ENCODE measurements around the gene TMEM45A. TPM values are rescaled to one million over a fixed set of nuclear protein-coding genes. Genes with fewer than 3 reads are reported as not detected.

TMEM45A gene
- polyA plus RNA-seq, 1 of the 3 experiments (the other 2 are of a cell fraction) = 6.4 TPM

- no peak for TF ChIP-seq EZH2phosphoT487 (IDR thresholded peaks at IDR 0.05; ENCODE audit: borderline replicate concordance, low read depth)
- TF ChIP-seq RCOR1 (IDR thresholded peaks at IDR 0.05; ENCODE audit: low read length) = no peak
Observed at GRCh38 chr3:100516232-100516631, 23.8 kb downstream of the TMEM45A start (continued).

GRCh38 chr3:100516838-100517237 lies 24.4 kb downstream of the TMEM45A start:
- no peak overlapping the region for H2AFZ ChIP-seq (ENCODE audit: low read depth)
- no peak overlapping the region for H3K4me2 ChIP-seq
- no peak overlapping the region for H3K9ac ChIP-seq
- H3K4me1 ChIP-seq (ENCODE audit: control insufficient read depth in 1 of 2, insufficient read depth in 2 of 2, low read depth in 1 of 2, low read length in 1 of 2) = peaks cover 0 to 2% of the 10 kb centered on the region in 2 experiments; a peak in 1 of 4 replicates
- no peaks in the 10 kb centered on the region for H3K9me2 ChIP-seq
- 61% methylated on average over 4 of the region's 4 CpGs for WGBS (ENCODE audit: low lambda C conversion rate)
- TF ChIP-seq USF2 (IDR thresholded peaks at IDR 0.05; ENCODE audit: borderline replicate concordance, low read depth, low read length) (no peak), JUND (IDR thresholded peaks at IDR 0.05) (0 out of 2 replicates have a peak, but pooled peaks have one; percentile 18), MAX (IDR thresholded peaks at IDR 0.05; ENCODE audit: low read depth) (no peak), TCF12 (IDR thresholded peaks at IDR 0.05) (peak; percentile 84), RAD21 (IDR thresholded peaks at IDR 0.05; ENCODE audit: low read length) (no peak), GATA2 (CRISPR knock-in tag; IDR thresholded peaks at IDR 0.05) (no peak), ELF1 (IDR thresholded peaks at IDR 0.05) (no peak), FOSL2 (IDR thresholded peaks at IDR 0.05; ENCODE audit: borderline replicate concordance, low read depth) (peak; percentile 21; the same call in 1 of the 2 replicates), TAF1 (IDR thresholded peaks at IDR 0.05; ENCODE audit: borderline replicate concordance, low read depth, low read length) (no peak), EP300 (IDR thresholded peaks at IDR 0.05; ENCODE audit: borderline replicate concordance in 1 of 2, low read depth in 1 of 2, low read length in 1 of 2) (peak in 1 of 2 experiments; percentile 16; a peak in 1 of 4 replicates), NFIC (IDR thresholded peaks at IDR 0.05; ENCODE audit: borderline replicate concordance) (peak; percentile 67; the same call in 1 of the 2 replicates), PBX3 (IDR thresholded peaks at IDR 0.05) (0 out of 2 replicates have a peak, but pooled peaks have one; percentile 23)
- no peaks in the 10 kb centered on the region for H3K36me3 ChIP-seq (replicated peaks in 1 of 2; ENCODE audit: control insufficient read depth in 1 of 2, insufficient read depth in 2 of 2, low read length in 1 of 2)
- DNase-seq = no peak
- H3K27ac ChIP-seq (ENCODE audit: low read depth in 2 of 2, low read length in 1 of 2) = peak overlapping the region; percentile 50 to 61; a peak in 2 of 4 replicates
- H3K79me2 ChIP-seq (ENCODE audit: insufficient read depth) = no peaks in the 10 kb centered on the region
- no peaks in the 10 kb centered on the region for H4K20me1 ChIP-seq (ENCODE audit: insufficient read depth)
- H3K4me3 ChIP-seq (ENCODE audit: low read depth in 2 of 2, low read length in 1 of 2) = no peak overlapping the region
- H3K9me3 ChIP-seq = no peaks in the 10 kb centered on the region
- no peaks in the 10 kb centered on the region for H3K27me3 ChIP-seq (ENCODE audit: insufficient read depth)
- ChIA-PET POLR2A (no interaction called here), CTCF (no interaction called here)
- no peaks in the 10 kb centered on the region for H3F3A ChIP-seq (replicated peaks; ENCODE audit: insufficient read depth)

- no peak overlapping the region for H3K9ac ChIP-seq
- POLR2A ChIA-PET = no interaction called here
- no peaks in the 10 kb centered on the region for H4K20me1 ChIP-seq (ENCODE audit: insufficient read depth)
- TF ChIP-seq TAF1 (IDR thresholded peaks at IDR 0.05; ENCODE audit: borderline replicate concordance, low read depth, low read length) (no peak), PBX3 (IDR thresholded peaks at IDR 0.05) (no peak), TEAD4 (IDR thresholded peaks at IDR 0.05; ENCODE audit: borderline replicate concordance, insufficient read depth) (no peak), JUND (IDR thresholded peaks at IDR 0.05) (no peak), ELF1 (IDR thresholded peaks at IDR 0.05) (no peak), USF2 (IDR thresholded peaks at IDR 0.05; ENCODE audit: borderline replicate concordance, low read depth, low read length) (no peak), SIN3A (IDR thresholded peaks at IDR 0.05; ENCODE audit: borderline replicate concordance, low read depth, low read length) (no peak), RFX5 (IDR thresholded peaks at IDR 0.05; ENCODE audit: low read length) (no peak), CTCF (IDR thresholded peaks at IDR 0.05) (no peak), FOSL2 (IDR thresholded peaks at IDR 0.05; ENCODE audit: borderline replicate concordance, low read depth) (no peak), FOXJ3 (CRISPR knock-in tag; IDR thresholded peaks at IDR 0.05) (no peak), NFIC (IDR thresholded peaks at IDR 0.05; ENCODE audit: borderline replicate concordance) (no peak)
Observed at GRCh38 chr3:100517276-100517675, 24.9 kb downstream of the TMEM45A start.

More at GRCh38 chr3:100517276-100517675, 24.9 kb downstream of the TMEM45A start:
- CTCF ChIA-PET = no interaction called here
- H3K9me2 ChIP-seq = no peaks in the 10 kb centered on the region
- no peaks in the 10 kb centered on the region for H3K27me3 ChIP-seq (ENCODE audit: insufficient read depth)
- no peak overlapping the region for H3K4me3 ChIP-seq (ENCODE audit: low read depth in 2 of 2, low read length in 1 of 2)
- WGBS (ENCODE audit: low lambda C conversion rate) = 88% methylated on average over 6 of the region's 6 CpGs
- no peaks in the 10 kb centered on the region for H3K9me3 ChIP-seq
- H3K79me2 ChIP-seq (ENCODE audit: insufficient read depth) = no peaks in the 10 kb centered on the region
- H3K36me3 ChIP-seq (replicated peaks in 1 of 2; ENCODE audit: control insufficient read depth in 1 of 2, insufficient read depth in 2 of 2, low read length in 1 of 2) = no peaks in the 10 kb centered on the region
- no peak overlapping the region for H2AFZ ChIP-seq (ENCODE audit: low read depth)
- DNase-seq = no peak
- peak overlapping the region in 1 of 2 experiments; percentile 61; a peak in 1 of 4 replicates for H3K27ac ChIP-seq (ENCODE audit: low read depth in 2 of 2, low read length in 1 of 2)
- H3F3A ChIP-seq (replicated peaks; ENCODE audit: insufficient read depth) = no peaks in the 10 kb centered on the region
- H3K4me2 ChIP-seq = no peak overlapping the region
- peaks cover 0 to 2% of the 10 kb centered on the region in 2 experiments; a peak in 1 of 4 replicates for H3K4me1 ChIP-seq (ENCODE audit: control insufficient read depth in 1 of 2, insufficient read depth in 2 of 2, low read depth in 1 of 2, low read length in 1 of 2)
